Mammary epithelial cell (primary cell): ENCODE results near the gene BARHL2.

Experiments used
- CTCF ChIP-seq, 2 donors: IDR thresholded peaks in 1 of 2; conservative IDR thresholded peaks in 1 of 2; 2 replicates each; pipeline ENCODE4 v1.5.1; 2011 to 2012; ENCODE audit warnings: inconsistent platforms in 2 of 2, low read length in 2 of 2, mild to moderate bottlenecking in 2 of 2, control low read depth in 1 of 2, low read depth in 1 of 2; ENCODE audit not compliant: insufficient read depth in 1 of 2; ENCODE audit errors: extremely low read depth in 1 of 2
- EZH2 ChIP-seq: IDR thresholded peaks from 2 replicates; pipeline ENCODE4 v1.6.1; 2012; ENCODE audit warnings: low read length, inconsistent platforms, borderline replicate concordance

GRCh38 chr1:90726986-90727480 is 9.9 kb upstream of the BARHL2 start:
- TF ChIP-seq CTCF (conservative IDR thresholded peaks at IDR 0.05 in 1 of 2, IDR thresholded peaks at IDR 0.05 in 1 of 2; ENCODE audit: extremely low read depth in 1 of 2, insufficient read depth in 1 of 2, low read depth in 1 of 2, low read length in 2 of 2), result no peak
- no peak for TF ChIP-seq EZH2
